Progenitor cell of endocrine pancreas (in vitro differentiated cells): ENCODE measurements around the gene C19orf85. TPM values are rescaled to one million over a fixed set of nuclear protein-coding genes. Genes with fewer than 3 reads are reported as not detected.
"Not testable (repeated sequence)": the region's sequence is repeated elsewhere in the genome, so short reads cannot be mapped to it uniquely, and the experiment has no call there.

Experiments used
- DNase-seq: peaks from one replicate; pipeline ENCODE4 v3.0.0; 2021; ENCODE audit warnings: low spot score; ENCODE audit not compliant: unreplicated experiment
- H3K27ac Mint-ChIP-seq: 2 replicates; pipeline ENCODE4 v1.8.0; 2021; ENCODE audit warnings: mild to moderate bottlenecking, moderate library complexity, mixed read lengths
- H3K27me3 Mint-ChIP-seq: 2 replicates; pipeline ENCODE4 v1.8.0; 2021; ENCODE audit warnings: mixed read lengths
- H3K36me3 Mint-ChIP-seq: 2 replicates; pipeline ENCODE4 v1.8.0; 2022; ENCODE audit warnings: mixed read lengths; ENCODE audit not compliant: insufficient read depth
- H3K4me1 Mint-ChIP-seq: 2 replicates; pipeline ENCODE4 v1.8.0; 2021; ENCODE audit warnings: low read depth, mixed read lengths
- H3K4me3 Mint-ChIP-seq: 2 replicates; pipeline ENCODE4 v1.8.0; 2021; ENCODE audit warnings: low read depth, mild to moderate bottlenecking, moderate library complexity, mixed read lengths
- H3K9me3 Mint-ChIP-seq: 2 replicates; pipeline ENCODE4 v1.8.0; 2021; ENCODE audit warnings: low read depth, mixed read lengths
- total RNA-seq: library from RNA; stranded (reverse); gene quantifications from 2 replicates; pipeline ENCODE4 v1.2.1, GENCODE V29; 2021
- TF ChIP-seq, protein P1 (sequence below): fragments of 200-600 bp; sonication (generic); IDR thresholded peaks from one replicate; pipeline ENCODE4 v1.5.0; 2021; ENCODE audit warnings: antibody characterized with exemption, mild to moderate bottlenecking; ENCODE audit not compliant: unreplicated experiment

C19orf85 gene
- total RNA-seq, 1 donor from 2014 or later, result not detected

GRCh38 chr19:55431183-55431582, 33.4 kb downstream of the C19orf85 start:
- H3K27me3 Mint-ChIP-seq, result peaks cover 23% of the 10 kb centered on the region
- TF ChIP-seq, protein P1, sequence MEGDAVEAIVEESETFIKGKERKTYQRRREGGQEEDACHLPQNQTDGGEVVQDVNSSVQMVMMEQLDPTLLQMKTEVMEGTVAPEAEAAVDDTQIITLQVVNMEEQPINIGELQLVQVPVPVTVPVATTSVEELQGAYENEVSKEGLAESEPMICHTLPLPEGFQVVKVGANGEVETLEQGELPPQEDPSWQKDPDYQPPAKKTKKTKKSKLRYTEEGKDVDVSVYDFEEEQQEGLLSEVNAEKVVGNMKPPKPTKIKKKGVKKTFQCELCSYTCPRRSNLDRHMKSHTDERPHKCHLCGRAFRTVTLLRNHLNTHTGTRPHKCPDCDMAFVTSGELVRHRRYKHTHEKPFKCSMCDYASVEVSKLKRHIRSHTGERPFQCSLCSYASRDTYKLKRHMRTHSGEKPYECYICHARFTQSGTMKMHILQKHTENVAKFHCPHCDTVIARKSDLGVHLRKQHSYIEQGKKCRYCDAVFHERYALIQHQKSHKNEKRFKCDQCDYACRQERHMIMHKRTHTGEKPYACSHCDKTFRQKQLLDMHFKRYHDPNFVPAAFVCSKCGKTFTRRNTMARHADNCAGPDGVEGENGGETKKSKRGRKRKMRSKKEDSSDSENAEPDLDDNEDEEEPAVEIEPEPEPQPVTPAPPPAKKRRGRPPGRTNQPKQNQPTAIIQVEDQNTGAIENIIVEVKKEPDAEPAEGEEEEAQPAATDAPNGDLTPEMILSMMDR, result no peak

GRCh38 chr19:55426042-55426441, 38.5 kb downstream of the C19orf85 start:
- H3K9me3 Mint-ChIP-seq, result no peaks in the 10 kb centered on the region
- TF ChIP-seq, protein P1, result no peak
- H3K36me3 Mint-ChIP-seq, result no peaks in the 10 kb centered on the region
- DNase-seq, result no peak
- H3K27ac Mint-ChIP-seq, result no peak overlapping the region
- no peaks in the 10 kb centered on the region for H3K4me1 Mint-ChIP-seq
- peaks cover 34% of the 10 kb centered on the region for H3K27me3 Mint-ChIP-seq
- H3K4me3 Mint-ChIP-seq, result no peak overlapping the region

More at GRCh38 chr19:55431183-55431582, 33.4 kb downstream of the C19orf85 start:
- no peaks in the 10 kb centered on the region for H3K36me3 Mint-ChIP-seq
- H3K4me3 Mint-ChIP-seq, result no peak overlapping the region
- no peak for DNase-seq
- no peaks in the 10 kb centered on the region for H3K4me1 Mint-ChIP-seq
- H3K9me3 Mint-ChIP-seq, result peaks cover 3% of the 10 kb centered on the region
- H3K27ac Mint-ChIP-seq, result no peak overlapping the region

DNA sequence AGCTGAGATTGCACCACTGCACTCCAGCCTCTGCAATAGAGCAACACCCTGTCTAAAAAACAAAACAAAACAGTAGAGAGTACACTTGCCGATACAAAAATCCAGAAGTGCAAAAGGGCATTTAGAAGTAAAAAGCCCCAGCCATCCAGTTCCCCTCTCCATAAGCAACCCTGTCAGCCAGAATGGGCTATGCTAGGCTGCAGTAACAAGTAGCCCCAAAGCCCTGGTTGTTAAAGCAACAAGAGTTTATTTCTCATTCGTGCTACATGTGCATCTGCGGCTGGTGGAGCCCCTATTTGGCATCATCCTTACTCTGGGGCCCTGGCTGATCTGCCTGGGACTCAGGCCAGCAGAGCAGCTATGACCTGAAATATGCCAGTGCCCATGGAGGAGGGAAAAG, 40.0 kb downstream of the C19orf85 start:
- Mint-ChIP-seq H3K36me3 (no peaks in the 10 kb centered on the region), H3K9me3 (no peaks in the 10 kb centered on the region), H3K27me3 (peaks cover 42% of the 10 kb centered on the region), H3K4me1 (no peaks in the 10 kb centered on the region), H3K4me3 (no peak overlapping the region), H3K27ac (no peak overlapping the region)
- DNase-seq, result no peak
- TF ChIP-seq, protein P1, result no peak

- no peak overlapping the region for H3K27ac Mint-ChIP-seq
- DNase-seq, result no peak
- no peaks in the 10 kb centered on the region for H3K4me1 Mint-ChIP-seq
- peaks cover 39% of the 10 kb centered on the region for H3K27me3 Mint-ChIP-seq
- no peaks in the 10 kb centered on the region for H3K36me3 Mint-ChIP-seq
- no peaks in the 10 kb centered on the region for H3K9me3 Mint-ChIP-seq
- H3K4me3 Mint-ChIP-seq, result no peak overlapping the region
- TF ChIP-seq, protein P1, result no peak
These were observed 41.1 kb downstream of the C19orf85 start for GRCh38 chr19:55423225-55424005.

GRCh38 chr19:55421281-55421680, 43.3 kb downstream of the C19orf85 start:
- H3K9me3 Mint-ChIP-seq, H3K27ac Mint-ChIP-seq, H3K4me1 Mint-ChIP-seq, H3K36me3 Mint-ChIP-seq, DNase-seq, H3K4me3 Mint-ChIP-seq: not testable (repeated sequence)
- peaks cover 42% of the 10 kb centered on the region for H3K27me3 Mint-ChIP-seq
